ENCODE data around the gene SPRED2. TPM values are rescaled to one million over a fixed set of nuclear protein-coding genes. Genes with fewer than 3 reads are reported as not detected.

Gene SPRED2
- total and polyA plus RNA-seq, 2 experiments from 2014 or later: 19.7 to 20.3 TPM

DNA sequence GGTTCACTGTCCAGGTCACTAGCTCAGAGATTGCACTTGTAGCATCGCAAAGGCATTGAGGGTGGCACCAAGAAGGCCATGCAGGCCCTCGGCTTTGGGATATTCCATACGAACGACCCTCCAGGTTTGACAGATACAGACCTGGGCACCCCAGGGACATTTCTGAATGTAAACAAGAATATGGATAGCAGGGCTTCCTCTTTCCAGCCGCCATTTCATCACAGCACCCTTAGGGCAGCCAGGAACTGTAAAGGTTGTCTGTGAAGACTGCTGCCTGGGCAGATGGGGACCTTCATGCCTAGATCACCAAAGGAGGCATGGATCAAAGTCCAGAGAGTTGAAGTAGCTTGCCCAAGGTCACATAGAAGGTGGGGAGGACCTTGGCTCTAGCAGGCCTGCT, 134.3 kb downstream of the SPRED2 start:
- no peak for DNase-seq
- Histone ChIP-seq H3K9me2 (ENCODE audit: insufficient read depth) (no peaks in the 10 kb centered on the region), H3K79me2 (ENCODE audit: insufficient read depth) (no peaks in the 10 kb centered on the region), H4K20me1 (ENCODE audit: insufficient read depth) (no peaks in the 10 kb centered on the region), H3K27ac (no peak overlapping the region), H3K4me2 (ENCODE audit: unreplicated experiment) (no peak overlapping the region), H2AFZ (no peak overlapping the region), H3K27me3 (replicated peaks; ENCODE audit: insufficient read depth) (no peaks in the 10 kb centered on the region), H3F3A (ENCODE audit: insufficient read depth) (peaks cover 39% of the 10 kb centered on the region), H3K9ac (no peak overlapping the region), H3K36me3 (ENCODE audit: low read depth) (no peaks in the 10 kb centered on the region), H3K9me3 (ENCODE audit: low read depth) (no peaks in the 10 kb centered on the region), H3K4me1 (ENCODE audit: insufficient read depth) (peaks cover 32% of the 10 kb centered on the region), H3K4me3 (no peak overlapping the region)
- TF ChIP-seq EZH2 (IDR thresholded peaks at IDR 0.05; ENCODE audit: insufficient read depth, poor library complexity, severe bottlenecking) (no peak), EZH2phosphoT487 (IDR thresholded peaks at IDR 0.05; ENCODE audit: insufficient read depth, low read depth) (no peak)
- WGBS, 2 experiments (ENCODE audit: low coverage in 1 of 2, low lambda C conversion rate in 2 of 2, missing lambda C conversion rate in 2 of 2): 79 to 84% methylated on average over 5 of the region's 5 CpGs
- in situ Hi-C loops (cut with MboI): no loop called here

DNA sequence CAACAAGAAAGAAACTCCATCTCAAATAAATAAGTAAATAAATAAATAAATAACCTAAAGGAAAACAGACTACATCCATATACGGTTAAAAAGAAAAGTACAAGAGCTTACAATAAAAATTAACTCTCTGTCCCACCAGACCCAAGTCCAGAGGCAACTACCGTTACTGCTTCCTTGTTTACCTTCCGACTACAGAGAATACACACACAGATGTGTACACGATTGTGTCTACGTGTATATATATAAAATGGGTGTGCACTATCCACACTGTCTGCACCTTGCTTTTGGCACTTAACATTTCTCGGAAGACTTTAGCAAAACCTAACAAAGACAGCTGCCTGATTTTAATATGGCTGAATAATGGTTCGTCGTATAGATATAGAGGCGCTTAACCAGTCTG, 134.9 kb downstream of the SPRED2 start:
- no peak for TF ChIP-seq EZH2phosphoT487 (IDR thresholded peaks at IDR 0.05; ENCODE audit: insufficient read depth, low read depth)
- TF ChIP-seq EZH2 (IDR thresholded peaks at IDR 0.05; ENCODE audit: insufficient read depth, poor library complexity, severe bottlenecking): no peak
- Histone ChIP-seq H3K4me1 (ENCODE audit: insufficient read depth) (peaks cover 32% of the 10 kb centered on the region), H3K9me2 (ENCODE audit: insufficient read depth) (no peaks in the 10 kb centered on the region), H3K27ac (no peak overlapping the region), H3K79me2 (ENCODE audit: insufficient read depth) (no peaks in the 10 kb centered on the region), H3K9me3 (ENCODE audit: low read depth) (no peaks in the 10 kb centered on the region), H3K27me3 (replicated peaks; ENCODE audit: insufficient read depth) (no peaks in the 10 kb centered on the region), H2AFZ (no peak overlapping the region), H3K4me2 (ENCODE audit: unreplicated experiment) (no peak overlapping the region), H3K4me3 (no peak overlapping the region), H4K20me1 (ENCODE audit: insufficient read depth) (no peaks in the 10 kb centered on the region), H3K36me3 (ENCODE audit: low read depth) (no peaks in the 10 kb centered on the region), H3K9ac (no peak overlapping the region), H3F3A (ENCODE audit: insufficient read depth) (peaks cover 33% of the 10 kb centered on the region)
- 93 to 96% methylated on average over 9 of the region's 9 CpGs for WGBS, 2 experiments (ENCODE audit: low coverage in 1 of 2, low lambda C conversion rate in 2 of 2, missing lambda C conversion rate in 2 of 2)
- in situ Hi-C loops (cut with MboI): no loop called here
- DNase-seq: no peak

DNA sequence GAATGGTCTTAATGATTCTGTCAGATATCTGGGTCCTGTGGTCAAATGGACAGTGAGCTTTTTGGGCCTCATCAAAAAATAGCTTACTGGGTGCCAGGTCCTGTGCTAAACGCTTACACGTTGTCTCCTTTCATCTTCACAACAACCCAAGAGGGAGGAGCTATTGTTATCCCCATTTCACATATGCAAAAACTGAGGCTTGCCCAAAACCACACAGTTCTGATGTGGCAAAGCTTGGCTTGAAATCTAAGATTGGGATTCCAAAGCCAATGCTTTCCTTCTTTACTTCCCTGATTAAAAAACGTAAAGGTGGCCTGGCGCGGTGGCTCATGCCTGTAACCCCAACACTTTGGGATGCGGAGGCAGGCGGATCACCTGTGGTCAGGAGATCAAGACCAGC, 135.4 kb downstream of the SPRED2 start:
- Histone ChIP-seq H3F3A (ENCODE audit: insufficient read depth) (peaks cover 28% of the 10 kb centered on the region), H3K9me2 (ENCODE audit: insufficient read depth) (no peaks in the 10 kb centered on the region), H3K4me3 (no peak overlapping the region), H4K20me1 (ENCODE audit: insufficient read depth) (no peaks in the 10 kb centered on the region), H3K27ac (no peak overlapping the region), H2AFZ (no peak overlapping the region), H3K4me2 (ENCODE audit: unreplicated experiment) (no peak overlapping the region), H3K9me3 (ENCODE audit: low read depth) (no peaks in the 10 kb centered on the region), H3K27me3 (replicated peaks; ENCODE audit: insufficient read depth) (no peaks in the 10 kb centered on the region), H3K36me3 (ENCODE audit: low read depth) (no peaks in the 10 kb centered on the region), H3K9ac (no peak overlapping the region), H3K4me1 (ENCODE audit: insufficient read depth) (peaks cover 27% of the 10 kb centered on the region), H3K79me2 (ENCODE audit: insufficient read depth) (no peaks in the 10 kb centered on the region)
- TF ChIP-seq EZH2 (IDR thresholded peaks at IDR 0.05; ENCODE audit: insufficient read depth, poor library complexity, severe bottlenecking): no peak
- TF ChIP-seq EZH2phosphoT487 (IDR thresholded peaks at IDR 0.05; ENCODE audit: insufficient read depth, low read depth): no peak
- no peak for DNase-seq
- in situ Hi-C loops (cut with MboI): no loop called here
- WGBS, 2 experiments (ENCODE audit: low coverage in 1 of 2, low lambda C conversion rate in 2 of 2, missing lambda C conversion rate in 2 of 2): 90 to 94% methylated on average over 7 of the region's 7 CpGs

DNA sequence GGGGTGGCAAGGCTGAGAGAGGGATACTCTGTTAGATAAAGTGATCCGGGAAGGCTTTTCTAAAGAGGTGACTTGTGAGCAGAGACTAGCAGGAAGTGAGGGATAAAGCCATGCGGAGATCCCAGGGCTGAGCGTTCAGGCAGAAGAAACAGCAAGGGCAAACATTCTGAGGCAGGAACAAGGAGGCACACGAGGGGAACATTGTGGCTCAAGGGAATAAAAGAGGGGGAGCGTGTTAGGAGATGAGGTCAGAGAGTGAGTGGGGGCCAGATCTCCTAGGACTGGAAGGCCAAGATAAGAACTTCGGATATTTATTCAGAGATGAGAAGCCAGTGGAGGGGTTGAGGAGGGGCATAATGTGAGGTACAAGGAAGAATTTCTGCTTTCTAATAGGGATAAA, 137.7 kb downstream of the SPRED2 start:
- WGBS, 2 experiments (ENCODE audit: low coverage in 1 of 2, low lambda C conversion rate in 2 of 2, missing lambda C conversion rate in 2 of 2): 90 to 95% methylated on average over 6 of the region's 6 CpGs
- Histone ChIP-seq H3K27me3 (replicated peaks; ENCODE audit: insufficient read depth) (no peaks in the 10 kb centered on the region), H3K4me2 (ENCODE audit: unreplicated experiment) (no peak overlapping the region), H3F3A (ENCODE audit: insufficient read depth) (peaks cover 9% of the 10 kb centered on the region), H4K20me1 (ENCODE audit: insufficient read depth) (no peaks in the 10 kb centered on the region), H2AFZ (no peak overlapping the region), H3K9me2 (ENCODE audit: insufficient read depth) (no peaks in the 10 kb centered on the region), H3K9me3 (ENCODE audit: low read depth) (no peaks in the 10 kb centered on the region), H3K36me3 (ENCODE audit: low read depth) (no peaks in the 10 kb centered on the region), H3K4me3 (no peak overlapping the region), H3K4me1 (ENCODE audit: insufficient read depth) (peaks cover 9% of the 10 kb centered on the region), H3K79me2 (ENCODE audit: insufficient read depth) (no peaks in the 10 kb centered on the region), H3K27ac (no peak overlapping the region), H3K9ac (no peak overlapping the region)
- no peak for DNase-seq
- in situ Hi-C loops (cut with MboI): no loop called here
- no peak for TF ChIP-seq EZH2 (IDR thresholded peaks at IDR 0.05; ENCODE audit: insufficient read depth, poor library complexity, severe bottlenecking)
- TF ChIP-seq EZH2phosphoT487 (IDR thresholded peaks at IDR 0.05; ENCODE audit: insufficient read depth, low read depth): no peak

DNA sequence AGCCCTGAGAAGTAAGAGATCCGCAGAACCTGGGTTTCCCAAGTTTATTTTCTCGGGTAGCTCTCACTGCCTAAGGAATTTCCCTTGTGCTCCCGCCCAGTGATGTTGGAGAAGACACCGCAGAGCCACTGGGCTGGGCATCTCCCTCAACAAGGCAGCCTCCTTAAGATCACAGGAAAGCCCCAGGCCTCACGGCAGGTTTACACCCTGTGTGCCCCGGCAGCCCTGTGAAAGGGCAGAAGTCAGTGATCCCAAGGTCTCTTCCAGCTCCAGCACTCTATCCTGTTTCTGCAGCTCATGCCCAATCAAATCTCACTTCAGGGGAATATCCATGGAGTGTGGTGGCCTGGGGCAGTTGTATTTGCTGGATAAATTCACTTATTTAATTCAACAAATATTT, 138.3 kb downstream of the SPRED2 start:
- in situ Hi-C loops (cut with MboI): no loop called here
- H2AFZ ChIP-seq: no peak overlapping the region
- no peak overlapping the region for H3K4me3 ChIP-seq
- H3K36me3 ChIP-seq (ENCODE audit: low read depth): no peaks in the 10 kb centered on the region
- TF ChIP-seq EZH2phosphoT487 (IDR thresholded peaks at IDR 0.05; ENCODE audit: insufficient read depth, low read depth) (no peak), EZH2 (IDR thresholded peaks at IDR 0.05; ENCODE audit: insufficient read depth, poor library complexity, severe bottlenecking) (no peak)
- no peaks in the 10 kb centered on the region for H3K9me2 ChIP-seq (ENCODE audit: insufficient read depth)
- no peaks in the 10 kb centered on the region for H3K79me2 ChIP-seq (ENCODE audit: insufficient read depth)
- H3K27me3 ChIP-seq (replicated peaks; ENCODE audit: insufficient read depth): no peaks in the 10 kb centered on the region
- H4K20me1 ChIP-seq (ENCODE audit: insufficient read depth): no peaks in the 10 kb centered on the region
- H3K4me2 ChIP-seq (ENCODE audit: unreplicated experiment): no peak overlapping the region
- no peaks in the 10 kb centered on the region for H3K9me3 ChIP-seq (ENCODE audit: low read depth)
- no peak overlapping the region for H3K27ac ChIP-seq
- no peak overlapping the region for H3K9ac ChIP-seq
- DNase-seq: no peak
- H3K4me1 ChIP-seq (ENCODE audit: insufficient read depth): peaks cover 3% of the 10 kb centered on the region; the same call in 1 of the 2 replicates
- peaks cover 3% of the 10 kb centered on the region for H3F3A ChIP-seq (ENCODE audit: insufficient read depth)
- WGBS, 2 experiments (ENCODE audit: low coverage in 1 of 2, low lambda C conversion rate in 2 of 2, missing lambda C conversion rate in 2 of 2): 79 to 85% methylated on average over 6 of the region's 6 CpGs
